Measurements from ENCODE around the gene DMRT1.

Gene DMRT1

GRCh38 chr9:965497-965896 is 124.0 kb downstream of the DMRT1 start:
- no peak overlapping the region for H2BK5ac ChIP-seq (ENCODE audit: low read depth, low read length, poor library complexity, severe bottlenecking)
- H3K79me1 ChIP-seq (replicated peaks; ENCODE audit: low read length, poor library complexity, severe bottlenecking) = no peaks in the 10 kb centered on the region
- H2BK120ac ChIP-seq (ENCODE audit: low read depth, low read length) = no peak overlapping the region
- no peak overlapping the region for H3K4me3 ChIP-seq (ENCODE audit: insufficient read depth in 1 of 2, low read depth in 1 of 2, low read length in 2 of 2)
- no peak for DNase-seq
- no peak overlapping the region for H3K4ac ChIP-seq (ENCODE audit: low read depth in 1 of 2, low read length in 2 of 2)
- no peaks in the 10 kb centered on the region for H3K36me3 ChIP-seq (ENCODE audit: control insufficient read depth in 1 of 2, insufficient read depth in 2 of 2, low read depth in 1 of 2, low read length in 2 of 2)
- H2BK12ac ChIP-seq (ENCODE audit: low read length in 2 of 2) = no peak overlapping the region
- no peak overlapping the region for H2AK5ac ChIP-seq (ENCODE audit: low read length, severe bottlenecking)
- H4K91ac ChIP-seq (ENCODE audit: low read length) = no peak overlapping the region
- H2BK15ac ChIP-seq (ENCODE audit: low read depth, poor library complexity, severe bottlenecking) = no peak overlapping the region
- no peak overlapping the region for H3K14ac ChIP-seq (ENCODE audit: low read length in 2 of 2)
- peaks cover 10% of the 10 kb centered on the region for H3K4me1 ChIP-seq (ENCODE audit: control insufficient read depth, insufficient read depth, low read depth, low read length)
- no peak overlapping the region for H3K9ac ChIP-seq (ENCODE audit: low read length)
- no peak overlapping the region for H3K23ac ChIP-seq (ENCODE audit: low read length in 2 of 2)
- H2AFZ ChIP-seq (ENCODE audit: low read depth, low read length) = no peak overlapping the region
- no peak overlapping the region for H3K27ac ChIP-seq (ENCODE audit: low read length, poor library complexity, severe bottlenecking)
- no peak overlapping the region for H4K8ac ChIP-seq (ENCODE audit: low read length)
- H3K18ac ChIP-seq (ENCODE audit: low read depth in 1 of 2, low read length in 2 of 2) = no peak overlapping the region
- H3K27me3 ChIP-seq (ENCODE audit: control insufficient read depth in 1 of 2, insufficient read depth in 1 of 2, low read length in 2 of 2) = peaks cover 53 to 57% of the 10 kb centered on the region in 2 experiments
- no peak overlapping the region for H3K4me2 ChIP-seq (ENCODE audit: low read length, poor library complexity, severe bottlenecking)
- no peaks in the 10 kb centered on the region for H3K9me3 ChIP-seq (ENCODE audit: control insufficient read depth, low read length)
- WGBS = 36% methylated on average over 4 of the region's 4 CpGs

DNA sequence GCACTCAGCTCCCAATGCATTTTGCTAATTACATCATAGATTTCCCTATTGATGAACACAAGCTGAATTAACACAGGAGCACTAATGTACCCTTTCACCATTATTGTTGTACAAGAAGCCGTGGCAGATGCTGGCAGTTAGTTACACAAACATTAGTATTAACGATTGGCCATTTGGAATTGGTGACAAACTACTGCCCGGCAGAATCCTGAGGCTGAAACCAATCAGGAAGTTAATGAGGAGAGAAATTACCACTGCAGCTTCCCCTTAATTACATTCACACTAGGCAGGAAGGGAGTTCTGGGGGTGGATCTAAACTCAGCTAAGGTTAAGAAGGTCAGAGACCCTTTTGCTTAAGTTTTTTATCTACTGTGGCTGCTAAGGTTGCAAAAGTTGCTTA is 125.4 kb downstream of the DMRT1 start:
- Histone ChIP-seq H3K4ac (ENCODE audit: low read depth in 1 of 2, low read length in 2 of 2) (no peak overlapping the region), H3K9me3 (ENCODE audit: control insufficient read depth, low read length) (no peaks in the 10 kb centered on the region), H3K9ac (ENCODE audit: low read length) (no peak overlapping the region), H2AFZ (ENCODE audit: low read depth, low read length) (no peak overlapping the region), H3K4me1 (ENCODE audit: control insufficient read depth, insufficient read depth, low read depth, low read length) (peaks cover 18% of the 10 kb centered on the region), H3K4me2 (ENCODE audit: low read length, poor library complexity, severe bottlenecking) (no peak overlapping the region), H3K14ac (ENCODE audit: low read length in 2 of 2) (no peak overlapping the region), H2BK5ac (ENCODE audit: low read depth, low read length, poor library complexity, severe bottlenecking) (no peak overlapping the region), H3K27me3 (ENCODE audit: control insufficient read depth in 1 of 2, insufficient read depth in 1 of 2, low read length in 2 of 2) (peaks cover 56 to 70% of the 10 kb centered on the region in 2 experiments), H4K91ac (ENCODE audit: low read length) (no peak overlapping the region), H3K4me3 (ENCODE audit: insufficient read depth in 1 of 2, low read depth in 1 of 2, low read length in 2 of 2) (no peak overlapping the region), H3K36me3 (ENCODE audit: control insufficient read depth in 1 of 2, insufficient read depth in 2 of 2, low read depth in 1 of 2, low read length in 2 of 2) (no peaks in the 10 kb centered on the region), H4K8ac (ENCODE audit: low read length) (no peak overlapping the region), H3K18ac (ENCODE audit: low read depth in 1 of 2, low read length in 2 of 2) (no peak overlapping the region), H3K27ac (ENCODE audit: low read length, poor library complexity, severe bottlenecking) (no peak overlapping the region), H3K79me1 (replicated peaks; ENCODE audit: low read length, poor library complexity, severe bottlenecking) (no peaks in the 10 kb centered on the region), H2BK120ac (ENCODE audit: low read depth, low read length) (no peak overlapping the region), H2BK12ac (ENCODE audit: low read length in 2 of 2) (no peak overlapping the region), H2BK15ac (ENCODE audit: low read depth, poor library complexity, severe bottlenecking) (no peak overlapping the region), H3K23ac (ENCODE audit: low read length in 2 of 2) (no peak overlapping the region), H2AK5ac (ENCODE audit: low read length, severe bottlenecking) (no peak overlapping the region)
- 27% methylated on average over 2 of the region's 3 CpGs for WGBS
- DNase-seq = no peak

GRCh38 chr9:967436-967835 is 125.9 kb downstream of the DMRT1 start:
- WGBS = 0% methylated on average over 3 of the region's 6 CpGs
- no peak overlapping the region for H3K23ac ChIP-seq (ENCODE audit: low read length in 2 of 2)
- H2BK12ac ChIP-seq (ENCODE audit: low read length in 2 of 2) = no peak overlapping the region
- H2BK120ac ChIP-seq (ENCODE audit: low read depth, low read length) = no peak overlapping the region
- H2BK5ac ChIP-seq (ENCODE audit: low read depth, low read length, poor library complexity, severe bottlenecking) = no peak overlapping the region
- H3K4me2 ChIP-seq (ENCODE audit: low read length, poor library complexity, severe bottlenecking) = no peak overlapping the region
- no peak overlapping the region for H3K27ac ChIP-seq (ENCODE audit: low read length, poor library complexity, severe bottlenecking)
- H3K9ac ChIP-seq (ENCODE audit: low read length) = peak overlapping the region; percentile 78
- H3K36me3 ChIP-seq (ENCODE audit: control insufficient read depth in 1 of 2, insufficient read depth in 2 of 2, low read depth in 1 of 2, low read length in 2 of 2) = no peaks in the 10 kb centered on the region
- H3K9me3 ChIP-seq (ENCODE audit: control insufficient read depth, low read length) = no peaks in the 10 kb centered on the region
- no peak overlapping the region for H4K8ac ChIP-seq (ENCODE audit: low read length)
- H2BK15ac ChIP-seq (ENCODE audit: low read depth, poor library complexity, severe bottlenecking) = no peak overlapping the region
- H2AFZ ChIP-seq (ENCODE audit: low read depth, low read length) = no peak overlapping the region
- no peak overlapping the region for H3K4ac ChIP-seq (ENCODE audit: low read depth in 1 of 2, low read length in 2 of 2)
- no peak overlapping the region for H2AK5ac ChIP-seq (ENCODE audit: low read length, severe bottlenecking)
- peak overlapping the region in 1 of 2 experiments; percentile 74 for H3K4me3 ChIP-seq (ENCODE audit: insufficient read depth in 1 of 2, low read depth in 1 of 2, low read length in 2 of 2)
- no peak overlapping the region for H3K14ac ChIP-seq (ENCODE audit: low read length in 2 of 2)
- H4K91ac ChIP-seq (ENCODE audit: low read length) = no peak overlapping the region
- peaks cover 61 to 72% of the 10 kb centered on the region in 2 experiments for H3K27me3 ChIP-seq (ENCODE audit: control insufficient read depth in 1 of 2, insufficient read depth in 1 of 2, low read length in 2 of 2)
- H3K18ac ChIP-seq (ENCODE audit: low read depth in 1 of 2, low read length in 2 of 2) = no peak overlapping the region
- peaks cover 22% of the 10 kb centered on the region for H3K4me1 ChIP-seq (ENCODE audit: control insufficient read depth, insufficient read depth, low read depth, low read length)
- DNase-seq = no peak
- H3K79me1 ChIP-seq (replicated peaks; ENCODE audit: low read length, poor library complexity, severe bottlenecking) = no peaks in the 10 kb centered on the region

- Histone ChIP-seq H3K4ac (ENCODE audit: low read depth in 1 of 2, low read length in 2 of 2) (no peak overlapping the region), H3K9me3 (ENCODE audit: control insufficient read depth, low read length) (no peaks in the 10 kb centered on the region), H3K4me2 (ENCODE audit: low read length, poor library complexity, severe bottlenecking) (no peak overlapping the region), H3K27ac (ENCODE audit: low read length, poor library complexity, severe bottlenecking) (no peak overlapping the region), H3K79me1 (replicated peaks; ENCODE audit: low read length, poor library complexity, severe bottlenecking) (no peaks in the 10 kb centered on the region), H3K14ac (ENCODE audit: low read length in 2 of 2) (no peak overlapping the region), H3K27me3 (ENCODE audit: control insufficient read depth in 1 of 2, insufficient read depth in 1 of 2, low read length in 2 of 2) (peaks cover 68 to 75% of the 10 kb centered on the region in 2 experiments), H3K18ac (ENCODE audit: low read depth in 1 of 2, low read length in 2 of 2) (no peak overlapping the region), H2AFZ (ENCODE audit: low read depth, low read length) (no peak overlapping the region), H3K9ac (ENCODE audit: low read length) (peak overlapping the region; percentile 78), H3K23ac (ENCODE audit: low read length in 2 of 2) (no peak overlapping the region), H2BK5ac (ENCODE audit: low read depth, low read length, poor library complexity, severe bottlenecking) (no peak overlapping the region), H2BK12ac (ENCODE audit: low read length in 2 of 2) (no peak overlapping the region), H2BK120ac (ENCODE audit: low read depth, low read length) (no peak overlapping the region), H4K91ac (ENCODE audit: low read length) (no peak overlapping the region), H2BK15ac (ENCODE audit: low read depth, poor library complexity, severe bottlenecking) (no peak overlapping the region), H2AK5ac (ENCODE audit: low read length, severe bottlenecking) (no peak overlapping the region), H3K36me3 (ENCODE audit: control insufficient read depth in 1 of 2, insufficient read depth in 2 of 2, low read depth in 1 of 2, low read length in 2 of 2) (no peaks in the 10 kb centered on the region), H3K4me3 (ENCODE audit: insufficient read depth in 1 of 2, low read depth in 1 of 2, low read length in 2 of 2) (peak overlapping the region in 1 of 2 experiments; percentile 74), H4K8ac (ENCODE audit: low read length) (no peak overlapping the region), H3K4me1 (ENCODE audit: control insufficient read depth, insufficient read depth, low read depth, low read length) (peaks cover 27% of the 10 kb centered on the region)
- WGBS = 1% methylated on average over 10 of the region's 15 CpGs
- no peak for DNase-seq
These were observed 126.6 kb downstream of the DMRT1 start for GRCh38 chr9:967903-968641.
